B cell (primary cell): ENCODE data around the gene OSBPL1A. TPM values are rescaled to one million over a fixed set of nuclear protein-coding genes. Genes with fewer than 3 reads are reported as not detected.

Experiments used
- ATAC-seq: fragments of 200-7000 bp; cut with Tn5 transposase; one replicate; pipeline ENCODE4 v1.10.0; 2021; ENCODE audit warnings: low read depth, mild to moderate bottlenecking, moderate number of reproducible peaks, moderate library complexity
- CTCF ChIA-PET: fragments of 350-600 bp; sonication (Branson Sonifier 250); formaldehyde crosslinking; loops from one replicate; lab custom pipeline; 2021; ENCODE audit warnings: antibody characterized with exemption, inconsistent platforms; lab: Charles Lee
- POLR2A ChIA-PET: fragments of 350-600 bp; sonication (Branson Sonifier 250); formaldehyde crosslinking; loops from one replicate; lab custom pipeline; 2021; ENCODE audit warnings: antibody characterized with exemption; lab: Charles Lee
- DNase-seq: peaks from one replicate; pipeline ENCODE4 v3.0.0; 2013
- H2AFZ ChIP-seq: 2 replicates; pipeline ENCODE4 v1.6.1; 2012; ENCODE audit warnings: mild to moderate bottlenecking, low read depth, low read length; ENCODE audit not compliant: insufficient read depth, poor library complexity, severe bottlenecking
- H3K27ac ChIP-seq, 2 donors: 1 replicate in 1 of 2; 2 replicates in 1 of 2; pipeline ENCODE4 v1.5.1; 2012 to 2013; ENCODE audit warnings: low read length in 2 of 2, mild to moderate bottlenecking in 2 of 2, moderate library complexity in 1 of 2
- H3K27me3 ChIP-seq, 4 experiments: fragments of 200-600 bp in 1 of 4; sonication (generic) in 1 of 4; replicated peaks in 1 of 4; 1 replicate in 2 of 4; 2 replicates in 2 of 4; pipeline versions ENCODE4 v1.6.1 to v1.7.0; 2013 to 2016; ENCODE audit warnings: low read length in 3 of 4, mild to moderate bottlenecking in 2 of 4, mixed read lengths in 1 of 4, moderate library complexity in 1 of 4; ENCODE audit not compliant: insufficient read depth in 4 of 4, control insufficient read depth in 3 of 4; ENCODE audit errors: control extremely low read depth in 1 of 4
- H3K36me3 ChIP-seq, 2 experiments: replicated peaks in 1 of 2; 1 replicate in 1 of 2; 2 replicates in 1 of 2; pipeline versions ENCODE4 v1.6.1 to v1.7.1; 2013; ENCODE audit warnings: low read length in 1 of 2; ENCODE audit not compliant: insufficient read depth in 2 of 2, control insufficient read depth in 1 of 2; ENCODE audit errors: control extremely low read depth in 1 of 2, extremely low read depth in 1 of 2
- H3K4me1 ChIP-seq, 2 donors: fragments of 200-600 bp in 1 of 2; sonication (generic) in 1 of 2; 1 replicate in 1 of 2; 2 replicates in 1 of 2; pipeline versions ENCODE4 v1.5.1 to v1.6.1; 2013 to 2017; ENCODE audit warnings: low read length in 2 of 2; ENCODE audit not compliant: control insufficient read depth in 2 of 2, insufficient read depth in 2 of 2
- H3K4me2 ChIP-seq: replicated peaks from 2 replicates; pipeline ENCODE3; 2012; ENCODE audit warnings: mild to moderate bottlenecking, low read depth, low read length; ENCODE audit not compliant: poor library complexity, severe bottlenecking
- H3K4me3 ChIP-seq, 5 experiments: fragments of 200-600 bp in 1 of 5; sonication (generic) in 1 of 5; 1 replicate in 3 of 5; 2 replicates in 2 of 5; pipeline versions ENCODE4 v1.5.1 to v1.7.0; 2011 to 2016; ENCODE audit warnings: low read length in 4 of 5, mild to moderate bottlenecking in 4 of 5, low read depth in 2 of 5, control low read depth in 1 of 5, moderate library complexity in 1 of 5; ENCODE audit not compliant: insufficient read depth in 1 of 5; ENCODE audit errors: control extremely low read depth in 1 of 5, extremely low read depth in 1 of 5
- H3K79me2 ChIP-seq: fragments of 200-600 bp; sonication (generic); one replicate; pipeline ENCODE4 v1.6.0; 2016; ENCODE audit warnings: low read length; ENCODE audit not compliant: control insufficient read depth, insufficient read depth
- H3K9ac ChIP-seq: fragments of 200-600 bp; sonication (generic); 2 replicates; pipeline ENCODE4 v1.6.1; 2017; ENCODE audit warnings: mild to moderate bottlenecking, low read length, moderate library complexity
- H3K9me3 ChIP-seq, 3 donors: one replicate each; pipeline versions ENCODE4 v1.6.1 to v1.7.1; 2013; ENCODE audit warnings: low read length in 2 of 3; ENCODE audit not compliant: control insufficient read depth in 2 of 3, insufficient read depth in 1 of 3; ENCODE audit errors: control extremely low read depth in 1 of 3
- H4K20me1 ChIP-seq: 2 replicates; pipeline ENCODE4 v1.6.0; 2012; ENCODE audit warnings: mild to moderate bottlenecking, low read length; ENCODE audit not compliant: insufficient read depth, control insufficient read depth, poor library complexity, severe bottlenecking
- H3K27ac Mint-ChIP-seq: one replicate; pipeline ENCODE4 v1.8.0; 2021; ENCODE audit warnings: mixed read lengths
- H3K27me3 Mint-ChIP-seq: one replicate; pipeline ENCODE4 v1.8.0; 2021; ENCODE audit warnings: mixed read lengths
- H3K4me1 Mint-ChIP-seq: one replicate; pipeline ENCODE4 v1.8.0; 2021; ENCODE audit warnings: mixed read lengths
- H3K4me3 Mint-ChIP-seq: one replicate; pipeline ENCODE4 v1.8.0; 2021; ENCODE audit warnings: mixed read lengths
- H3K9me3 Mint-ChIP-seq: one replicate; pipeline ENCODE4 v1.8.0; 2022; ENCODE audit warnings: mixed read lengths; ENCODE audit not compliant: insufficient read depth
- EZH2 ChIP-seq: IDR thresholded peaks from 2 replicates; pipeline ENCODE4 v1.6.1; 2012; ENCODE audit warnings: borderline replicate concordance, low read depth, mild to moderate bottlenecking, moderate library complexity, low read length; ENCODE audit not compliant: insufficient read depth, poor library complexity, severe bottlenecking
- WGBS: methylation state at CpG from one replicate; pipeline ENCODE4 v1.1.5; 2013; ENCODE audit warnings: missing lambda C conversion rate; ENCODE audit not compliant: insufficient coverage; 5-methylcytosine and 5-hydroxymethylcytosine counted together
- intact Hi-C: fragments of 100-400 bp; cut with micrococcal nuclease; formaldehyde crosslinking; loops from one replicate; pipeline ENCODE4 v1.10.0; 2022
- polyA plus RNA-seq: library from polyadenylated mRNA; depleted of rRNA; stranded (reverse); fragments of >200 nt; gene quantifications from 2 replicates; pipeline ENCODE4 v1.2.3, GENCODE V29; 2012
- total RNA-seq, 2 donors: library from RNA; stranded (reverse); fragments of 120-200 nt in 1 of 2; gene quantifications; 1 replicate in 1 of 2; 2 replicates in 1 of 2; pipeline versions ENCODE4 v1.2.3 to v1.2.4, GENCODE V29; 2013 to 2022
- TF ChIP-seq, protein P1 (sequence below): fragments of 200-600 bp; IDR thresholded peaks from one replicate; pipeline ENCODE4 v1.8.0; 2022; ENCODE audit warnings: antibody characterized with exemption, mild to moderate bottlenecking

Gene OSBPL1A
- total and polyA plus RNA-seq, 2 donors (not counting 1 experiment from before 2014, with no cell fraction given), result 0.57 to 0.86 TPM

DNA sequence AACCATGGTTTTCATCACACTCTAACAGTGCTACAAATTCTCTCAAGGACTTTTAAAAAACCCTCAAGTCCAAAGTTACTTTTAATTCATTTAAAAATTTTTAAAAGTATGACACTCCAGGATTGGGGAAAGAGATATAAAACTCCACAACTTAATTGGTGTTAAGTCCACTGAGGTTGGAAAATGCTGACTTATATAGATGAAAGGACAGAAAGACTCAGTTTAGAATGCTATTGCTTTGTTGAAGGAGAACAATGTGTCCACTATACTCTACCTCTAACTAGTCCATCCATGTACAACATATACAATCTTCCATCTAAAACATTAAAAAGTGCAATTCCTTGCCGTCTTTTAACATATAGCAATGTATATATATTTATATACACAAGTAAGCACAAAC lies 217.6 kb downstream of the OSBPL1A start:
- H2AFZ ChIP-seq, result no peak overlapping the region
- no peak overlapping the region for H3K9ac ChIP-seq
- H3K27me3 Mint-ChIP-seq, result no peaks in the 10 kb centered on the region
- no peaks in the 10 kb centered on the region for H3K27me3 ChIP-seq
- H3K9me3 Mint-ChIP-seq, result no peaks in the 10 kb centered on the region
- H3K79me2 ChIP-seq, result no peaks in the 10 kb centered on the region
- CTCF ChIA-PET, result interaction anchor here (0.7 kb wide), 1 partner anchor 80 kb away, joined by 3 read pairs; no protein-coding TSS in a partner anchor
- H3K36me3 ChIP-seq, result no peaks in the 10 kb centered on the region
- ATAC-seq (no peak), DNase-seq (no peak)
- H3K4me3 ChIP-seq, result no peak overlapping the region
- intact Hi-C loops, result no loop called here
- H3K27ac ChIP-seq, result no peak overlapping the region
- H4K20me1 ChIP-seq, result no peaks in the 10 kb centered on the region
- POLR2A ChIA-PET, result no interaction called here
- H3K4me1 ChIP-seq, result peaks cover 22 to 24% of the 10 kb centered on the region in 2 donors
- TF ChIP-seq, protein P1, sequence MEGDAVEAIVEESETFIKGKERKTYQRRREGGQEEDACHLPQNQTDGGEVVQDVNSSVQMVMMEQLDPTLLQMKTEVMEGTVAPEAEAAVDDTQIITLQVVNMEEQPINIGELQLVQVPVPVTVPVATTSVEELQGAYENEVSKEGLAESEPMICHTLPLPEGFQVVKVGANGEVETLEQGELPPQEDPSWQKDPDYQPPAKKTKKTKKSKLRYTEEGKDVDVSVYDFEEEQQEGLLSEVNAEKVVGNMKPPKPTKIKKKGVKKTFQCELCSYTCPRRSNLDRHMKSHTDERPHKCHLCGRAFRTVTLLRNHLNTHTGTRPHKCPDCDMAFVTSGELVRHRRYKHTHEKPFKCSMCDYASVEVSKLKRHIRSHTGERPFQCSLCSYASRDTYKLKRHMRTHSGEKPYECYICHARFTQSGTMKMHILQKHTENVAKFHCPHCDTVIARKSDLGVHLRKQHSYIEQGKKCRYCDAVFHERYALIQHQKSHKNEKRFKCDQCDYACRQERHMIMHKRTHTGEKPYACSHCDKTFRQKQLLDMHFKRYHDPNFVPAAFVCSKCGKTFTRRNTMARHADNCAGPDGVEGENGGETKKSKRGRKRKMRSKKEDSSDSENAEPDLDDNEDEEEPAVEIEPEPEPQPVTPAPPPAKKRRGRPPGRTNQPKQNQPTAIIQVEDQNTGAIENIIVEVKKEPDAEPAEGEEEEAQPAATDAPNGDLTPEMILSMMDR, result no peak
- no peak for TF ChIP-seq EZH2
- H3K27ac Mint-ChIP-seq, result no peak overlapping the region
- no peak overlapping the region for H3K4me3 Mint-ChIP-seq
- H3K4me2 ChIP-seq, result no peak overlapping the region
- H3K9me3 ChIP-seq, result no peaks in the 10 kb centered on the region
- peaks cover 25% of the 10 kb centered on the region for H3K4me1 Mint-ChIP-seq
- WGBS, result no CpG with 5 or more reads among the region's 1 CpG

DNA sequence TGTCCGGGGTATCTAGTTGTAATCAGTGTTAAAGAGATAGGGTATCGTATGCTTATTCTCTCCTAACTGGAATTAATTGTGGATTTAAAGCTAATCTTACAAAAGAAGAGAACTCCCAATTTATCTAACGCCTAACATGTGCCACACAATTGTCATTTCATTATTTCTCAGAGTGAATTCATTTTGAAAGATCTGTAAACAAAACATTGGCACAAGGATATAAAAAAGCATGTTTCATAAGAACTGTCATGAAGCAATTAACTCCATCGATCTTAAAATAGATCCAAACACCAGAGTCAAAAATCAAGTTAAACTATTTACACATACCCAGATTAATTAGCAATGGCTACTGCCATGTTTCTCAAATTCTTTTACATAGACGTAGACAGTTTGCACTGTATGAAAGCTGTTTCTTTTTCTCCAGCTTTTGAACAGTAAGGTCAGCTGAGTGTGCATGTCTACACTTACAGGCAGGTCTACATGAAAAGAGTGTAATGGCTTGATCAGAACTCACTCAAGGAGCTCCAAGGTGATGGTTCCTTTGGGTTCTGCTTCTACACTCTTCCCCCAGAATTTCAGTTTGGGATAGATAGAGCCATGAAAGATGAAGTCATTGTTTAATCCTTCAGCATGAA lies 220.0 kb downstream of the OSBPL1A start:
- CTCF ChIA-PET, result interaction anchor here (1.1 to 3.7 kb wide), 6 partner anchors 8 to 661 kb away, joined by 3 to 60 read pairs (median 4); no protein-coding TSS in a partner anchor
- intact Hi-C loops, result no loop called here

More for the DNA sequence above, 220.0 kb downstream of the OSBPL1A start:
- H3K4me2 ChIP-seq, result peak overlapping the region; percentile 78
- Mint-ChIP-seq H3K4me3 (peak overlapping the region; percentile 81), H3K9me3 (no peaks in the 10 kb centered on the region), H3K27me3 (no peaks in the 10 kb centered on the region), H3K27ac (peak overlapping the region; percentile 92), H3K4me1 (peaks cover 25% of the 10 kb centered on the region)
- DNase-seq, result no peak
- peak overlapping the region; percentile 91 for H2AFZ ChIP-seq
- POLR2A ChIA-PET, result no interaction called here
- H3K4me3 ChIP-seq, result peak overlapping the region in 2 of 5 experiments; percentile 41 to 56
- no peaks in the 10 kb centered on the region for H3K27me3 ChIP-seq
- H3K4me1 ChIP-seq, result peaks cover 22 to 24% of the 10 kb centered on the region in 2 donors
- peak overlapping the region; percentile 59 for H3K9ac ChIP-seq
- no peak for TF ChIP-seq EZH2
- TF ChIP-seq, protein P1, result no peak
- peak overlapping the region; percentile 78 to 87 for H3K27ac ChIP-seq
- no peaks in the 10 kb centered on the region for H3K9me3 ChIP-seq
- H3K79me2 ChIP-seq, result no peaks in the 10 kb centered on the region
- H4K20me1 ChIP-seq, result no peaks in the 10 kb centered on the region
- WGBS, result no CpG with 5 or more reads among the region's 5 CpGs
- no peak for ATAC-seq
- H3K36me3 ChIP-seq, result no peaks in the 10 kb centered on the region
